T follicular helper cell (primary cell): ENCODE measurements around the gene MRGPRD.
"Not testable (repeated sequence)": the region's sequence is repeated elsewhere in the genome, so short reads cannot be mapped to it uniquely, and the experiment has no call there.

Experiments used
- DNase-seq: peaks from one replicate; pipeline ENCODE4 v3.0.0-alpha.2; 2020; ENCODE audit warnings: low read depth

MRGPRD gene

GRCh38 chr11:69005631-69006368 lies 25.0 kb upstream of the MRGPRD start:
- no peak for DNase-seq

- DNase-seq: no peak
These were observed 24.4 kb upstream of the MRGPRD start for GRCh38 chr11:69005183-69005630.

DNA sequence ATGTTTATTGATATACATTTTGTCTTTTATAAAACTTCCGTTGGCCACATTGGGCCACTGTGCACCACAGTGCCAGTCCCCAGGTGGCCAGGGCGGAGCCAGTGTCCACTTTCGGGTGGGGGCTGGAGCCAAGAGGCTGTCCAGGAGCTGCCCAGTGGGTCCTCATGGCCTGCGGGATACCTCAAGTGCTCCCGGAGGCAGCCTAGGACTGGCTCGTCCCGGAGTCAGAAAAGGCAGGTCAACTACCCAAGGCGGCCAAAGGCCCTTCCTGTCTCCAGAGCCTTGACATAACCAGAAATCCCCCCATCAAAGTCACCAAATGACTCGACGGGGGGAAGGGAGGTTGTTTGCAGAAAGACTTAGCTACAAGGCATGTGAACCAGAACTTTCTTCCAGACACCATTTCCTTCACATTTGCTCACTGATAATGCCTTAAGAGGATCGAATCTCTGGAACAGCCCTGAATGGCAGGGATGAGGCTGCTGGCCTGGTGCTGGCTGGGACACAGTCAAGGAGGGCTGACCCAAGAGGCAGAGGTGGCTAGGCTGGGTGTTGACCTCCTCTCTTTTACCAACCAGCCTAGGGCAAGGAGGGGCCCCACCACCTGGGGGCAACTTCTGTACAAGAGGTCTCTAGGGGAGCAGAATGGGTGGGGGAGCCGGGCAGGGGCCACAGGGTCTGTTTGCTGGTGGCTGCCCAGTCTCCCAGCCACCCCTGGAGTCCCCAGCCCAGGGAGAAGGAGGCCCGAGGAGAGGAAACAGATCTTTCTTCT lies 23.8 kb upstream of the MRGPRD start:
- no peak for DNase-seq

DNA sequence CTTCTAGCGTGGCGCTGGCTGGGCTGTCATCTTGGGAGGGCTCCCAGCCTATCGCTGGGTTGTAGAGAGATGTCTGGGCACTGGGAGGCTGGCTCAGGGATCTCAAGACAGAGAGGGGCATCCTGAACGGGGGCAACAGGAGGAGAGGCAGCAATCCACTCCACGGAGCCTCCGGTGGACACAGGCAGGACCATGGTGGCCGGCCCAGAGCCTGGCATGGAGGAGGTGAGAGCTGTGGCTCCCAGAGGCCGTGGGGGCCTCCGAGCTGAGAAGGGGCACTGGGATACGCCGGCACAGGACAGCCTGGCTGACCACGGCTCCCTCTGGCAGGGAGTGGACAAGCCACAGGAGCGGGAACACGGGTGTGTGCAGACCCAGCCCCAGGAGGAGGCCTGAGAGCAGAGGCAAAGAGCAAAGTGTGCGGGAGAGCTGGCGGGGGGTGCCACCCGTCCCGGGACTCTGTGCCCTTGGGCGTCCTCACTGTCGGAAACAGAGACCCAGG lies 23.1 kb upstream of the MRGPRD start:
- DNase-seq: no peak

- DNase-seq: no peak
These were observed 22.6 kb upstream of the MRGPRD start for GRCh38 chr11:69003301-69003865.

- DNase-seq: no peak
These were observed 21.9 kb upstream of the MRGPRD start for GRCh38 chr11:69002570-69003231.

DNA sequence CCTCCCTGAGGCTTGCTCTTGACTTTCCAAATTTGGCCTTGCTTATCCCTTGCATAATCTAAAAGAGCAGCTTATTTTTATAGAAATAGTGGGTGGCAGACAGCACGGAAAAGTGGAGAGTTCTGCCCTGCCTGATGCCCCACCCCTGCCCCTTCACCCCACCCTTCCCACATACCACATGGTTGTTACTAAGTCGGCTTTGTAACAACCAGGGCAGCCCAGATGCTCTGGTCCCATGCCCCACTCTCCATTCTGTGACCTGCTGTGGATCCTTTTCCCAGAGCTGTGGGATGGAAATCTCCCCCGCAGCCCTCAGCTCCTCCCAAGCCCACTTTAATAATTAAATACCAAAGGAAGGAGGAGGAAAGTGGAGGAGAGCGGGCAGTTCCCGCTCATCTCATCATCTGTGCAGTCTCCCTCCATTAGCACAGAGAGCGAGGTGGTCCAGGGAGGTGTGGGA lies 21.4 kb upstream of the MRGPRD start:
- DNase-seq: no peak

GRCh38 chr11:69001243-69002081 lies 20.7 kb upstream of the MRGPRD start:
- DNase-seq: no peak

DNA sequence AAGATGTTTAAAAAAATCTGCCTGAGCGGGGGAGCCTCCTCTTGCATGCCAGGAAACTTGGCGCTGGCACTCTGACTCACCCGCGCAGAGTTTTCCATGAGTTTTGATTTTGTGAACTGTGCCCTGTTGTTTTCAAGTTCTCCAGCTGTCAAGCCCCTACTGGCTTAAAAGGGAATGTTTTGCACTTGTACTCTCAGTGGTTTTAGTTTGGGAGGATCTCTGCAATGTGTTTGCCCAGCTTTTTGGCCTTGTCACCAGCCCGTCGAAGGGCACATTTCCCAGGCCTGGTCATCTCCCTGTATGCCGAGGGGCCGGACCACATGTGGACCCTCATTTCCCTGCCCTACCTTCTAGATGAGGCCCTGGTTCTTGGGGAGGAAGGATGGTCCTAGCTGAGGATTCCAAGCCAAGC lies 20.1 kb upstream of the MRGPRD start:
- no peak for DNase-seq

DNA sequence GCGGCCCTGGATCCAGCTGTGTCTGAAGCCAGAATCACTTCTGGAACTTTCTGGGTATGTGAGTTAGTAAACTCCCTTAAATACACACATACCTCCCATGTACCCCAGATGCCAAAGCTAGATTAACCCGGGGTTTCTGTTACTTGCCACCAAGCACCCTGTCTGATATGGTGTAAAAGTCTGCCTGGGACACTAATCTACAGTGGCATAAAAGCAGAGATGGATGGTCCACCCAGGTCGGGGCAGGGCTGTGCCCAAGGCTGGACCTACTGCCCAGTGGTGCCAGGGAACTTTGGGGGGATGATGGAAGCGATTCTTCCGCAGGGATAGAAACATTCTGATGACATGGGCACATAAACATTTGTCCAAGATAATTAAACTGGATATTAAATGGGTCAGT lies 19.6 kb upstream of the MRGPRD start:
- no peak for DNase-seq

DNA sequence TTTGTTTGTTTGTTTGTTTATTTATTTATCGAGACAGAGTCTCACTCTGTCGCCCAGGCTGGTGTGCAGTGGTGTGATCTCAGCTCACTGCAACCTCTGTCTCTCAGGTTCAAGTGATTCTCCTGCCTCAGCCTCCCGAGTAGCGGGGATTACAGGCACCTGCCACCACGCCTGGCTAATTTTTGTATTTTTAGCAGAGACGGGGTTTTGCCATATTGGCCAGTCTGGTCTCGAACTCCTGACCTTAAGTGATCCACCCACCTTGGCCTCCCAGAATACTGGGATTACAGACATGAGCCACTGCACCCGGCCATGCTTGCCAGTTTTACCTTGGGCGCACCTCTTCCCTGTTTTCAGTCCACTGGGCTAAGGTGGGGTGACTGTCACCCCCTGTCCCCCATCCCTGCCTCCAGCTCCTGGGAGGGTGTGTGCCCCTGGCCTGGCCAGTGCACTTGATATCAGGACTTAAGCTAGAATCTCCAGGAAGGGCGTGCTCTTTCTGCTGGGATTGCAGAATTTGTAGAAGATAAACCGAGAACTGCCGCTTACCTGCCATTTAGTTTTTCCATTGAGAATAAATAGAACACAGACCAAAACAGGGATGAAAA lies 19.1 kb upstream of the MRGPRD start:
- not testable (repeated sequence) for DNase-seq

DNA sequence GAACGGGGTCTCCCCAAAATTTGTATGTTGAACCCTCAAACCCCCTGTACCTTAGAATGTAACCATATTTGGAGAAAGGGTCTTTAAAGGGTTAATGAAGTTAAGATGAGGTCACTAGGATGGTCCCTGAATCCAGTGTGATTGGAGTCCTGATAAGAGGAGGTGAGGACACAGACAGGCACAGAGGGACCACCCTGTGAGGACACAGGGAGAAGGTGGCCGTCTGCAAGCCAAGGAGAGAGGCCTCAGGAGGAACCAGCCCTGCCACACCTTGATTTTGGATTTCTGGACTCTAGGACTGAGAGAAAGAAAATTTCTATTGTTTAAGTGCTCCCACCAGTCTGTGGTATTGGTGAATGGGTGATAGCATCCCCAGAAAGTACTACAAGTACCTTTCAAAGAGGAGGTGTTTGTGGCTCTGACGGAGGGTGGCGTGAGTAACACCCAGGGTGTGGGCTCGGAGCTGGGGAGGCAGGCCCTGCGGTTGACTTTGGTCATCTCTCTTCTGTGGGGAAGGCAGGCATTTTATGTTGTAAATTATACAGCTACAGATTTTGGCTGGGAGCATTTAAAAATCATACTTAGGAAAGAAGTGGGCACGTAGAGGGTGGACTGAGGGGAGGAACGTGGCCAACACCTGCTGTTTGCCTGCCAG lies 18.4 kb upstream of the MRGPRD start:
- DNase-seq: no peak

DNA sequence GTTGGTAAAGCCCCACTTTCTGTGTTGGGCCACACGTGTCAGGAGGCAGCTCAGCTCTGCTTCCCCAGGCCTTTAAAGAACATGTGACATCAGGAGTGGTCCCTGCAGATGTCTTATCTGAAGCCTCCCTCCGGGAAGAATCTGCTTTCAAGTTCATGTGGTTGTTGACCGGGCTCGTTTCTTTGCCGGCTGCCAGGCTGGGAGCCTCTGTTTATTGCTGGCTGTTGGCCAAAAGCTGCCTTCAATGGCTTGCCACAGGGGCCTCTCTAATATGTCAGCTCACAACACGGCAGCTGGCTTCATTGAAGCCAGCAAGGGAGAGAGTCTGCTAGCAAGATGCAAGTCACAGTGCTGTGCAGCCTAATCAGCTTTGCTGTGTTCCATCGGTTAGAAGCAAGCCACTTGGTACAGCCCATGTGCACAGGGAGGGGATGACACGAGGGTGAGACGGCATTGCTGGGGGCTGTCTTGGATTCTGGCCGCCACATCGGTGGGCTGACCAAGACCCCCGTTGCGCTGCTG lies 17.7 kb upstream of the MRGPRD start:
- no peak for DNase-seq

DNA sequence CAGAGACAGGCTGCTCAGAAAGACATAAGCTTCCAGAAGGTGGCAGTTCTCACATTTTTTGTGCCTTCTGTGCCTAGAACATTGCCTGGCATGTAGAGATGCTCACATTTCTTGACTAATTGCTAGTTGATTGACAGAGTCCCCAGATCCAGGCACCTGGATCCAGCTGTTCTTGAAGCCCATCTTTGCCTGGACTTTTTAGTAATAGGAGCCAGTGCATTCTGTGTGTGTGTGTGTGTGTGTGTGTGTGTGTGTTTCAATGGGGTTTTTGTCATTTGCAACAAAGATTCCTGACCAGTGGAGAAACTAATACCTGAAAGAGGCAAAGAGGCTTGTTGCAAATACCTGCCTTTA lies 17.2 kb upstream of the MRGPRD start:
- no peak for DNase-seq

GRCh38 chr11:68997124-68997994 lies 16.6 kb upstream of the MRGPRD start:
- DNase-seq: no peak

GRCh38 chr11:68996376-68997123 lies 15.8 kb upstream of the MRGPRD start:
- no peak for DNase-seq

DNA sequence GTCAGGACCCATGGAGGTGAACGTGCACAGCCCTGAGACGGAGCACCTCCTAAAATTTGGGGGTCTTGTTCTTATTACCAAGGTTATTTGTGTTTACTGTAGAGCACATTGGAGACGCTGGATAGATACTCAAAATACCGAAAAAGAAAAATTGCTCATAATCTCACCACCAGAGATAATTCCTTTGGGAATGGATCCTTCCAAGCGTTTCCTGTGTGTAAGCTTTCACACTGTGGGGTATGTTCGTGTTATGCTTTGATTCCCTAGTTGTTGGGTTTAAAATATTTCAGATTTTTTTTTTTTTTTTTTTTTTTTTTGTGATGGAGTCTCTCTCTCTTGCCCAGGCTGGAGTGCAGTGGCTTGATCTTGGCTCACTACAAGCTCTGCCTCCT lies 14.1 kb upstream of the MRGPRD start:
- no peak for DNase-seq

DNA sequence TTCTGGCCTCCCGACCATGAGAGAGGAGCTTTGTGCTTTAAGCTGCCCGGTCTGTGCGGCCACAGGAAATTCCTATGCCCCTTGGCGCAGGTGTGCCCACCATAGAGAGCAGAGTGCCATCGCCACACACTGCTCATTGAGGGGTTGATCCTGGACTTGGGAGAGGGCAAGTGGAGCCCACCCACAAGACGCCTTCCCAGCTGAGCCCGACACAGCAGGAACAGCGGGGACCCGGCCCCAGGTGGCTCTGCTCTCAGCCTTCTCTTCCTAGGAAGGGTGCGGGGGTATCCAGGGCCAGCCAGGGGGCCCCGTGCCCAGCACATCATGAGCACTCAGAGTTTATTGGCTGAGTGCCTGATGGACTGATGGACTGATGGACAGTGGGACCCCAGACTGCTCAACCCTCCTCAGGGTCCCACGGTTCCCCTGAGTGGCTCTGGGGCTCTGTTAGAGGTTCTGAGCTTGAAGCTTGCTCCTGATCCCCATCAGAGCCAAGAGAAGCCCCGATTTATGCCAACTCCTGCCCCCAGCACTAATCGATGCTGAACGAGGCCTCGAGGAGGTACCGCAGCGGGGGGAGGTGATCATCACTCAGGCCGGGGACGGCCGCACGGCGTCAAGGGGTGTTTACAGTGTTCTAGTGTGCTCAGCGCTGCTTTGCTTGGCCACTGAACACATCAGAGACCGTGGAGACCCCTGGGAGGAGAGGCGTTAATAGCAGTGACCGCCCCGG lies 13.5 kb upstream of the MRGPRD start:
- no peak for DNase-seq
